HG03342 (cell line): ENCODE results near the gene BLTP3A.
"Not testable (repeated sequence)": the region's sequence is repeated elsewhere in the genome, so short reads cannot be mapped to it uniquely, and the experiment has no call there.

Experiments
- ATAC-seq: cut with Tn5 transposase; IDR thresholded peaks from one replicate; pipeline ENCODE4 v1.9.1; 2021; ENCODE audit warnings: mild to moderate bottlenecking, moderate library complexity; ENCODE audit not compliant: unreplicated experiment

The BLTP3A gene

DNA sequence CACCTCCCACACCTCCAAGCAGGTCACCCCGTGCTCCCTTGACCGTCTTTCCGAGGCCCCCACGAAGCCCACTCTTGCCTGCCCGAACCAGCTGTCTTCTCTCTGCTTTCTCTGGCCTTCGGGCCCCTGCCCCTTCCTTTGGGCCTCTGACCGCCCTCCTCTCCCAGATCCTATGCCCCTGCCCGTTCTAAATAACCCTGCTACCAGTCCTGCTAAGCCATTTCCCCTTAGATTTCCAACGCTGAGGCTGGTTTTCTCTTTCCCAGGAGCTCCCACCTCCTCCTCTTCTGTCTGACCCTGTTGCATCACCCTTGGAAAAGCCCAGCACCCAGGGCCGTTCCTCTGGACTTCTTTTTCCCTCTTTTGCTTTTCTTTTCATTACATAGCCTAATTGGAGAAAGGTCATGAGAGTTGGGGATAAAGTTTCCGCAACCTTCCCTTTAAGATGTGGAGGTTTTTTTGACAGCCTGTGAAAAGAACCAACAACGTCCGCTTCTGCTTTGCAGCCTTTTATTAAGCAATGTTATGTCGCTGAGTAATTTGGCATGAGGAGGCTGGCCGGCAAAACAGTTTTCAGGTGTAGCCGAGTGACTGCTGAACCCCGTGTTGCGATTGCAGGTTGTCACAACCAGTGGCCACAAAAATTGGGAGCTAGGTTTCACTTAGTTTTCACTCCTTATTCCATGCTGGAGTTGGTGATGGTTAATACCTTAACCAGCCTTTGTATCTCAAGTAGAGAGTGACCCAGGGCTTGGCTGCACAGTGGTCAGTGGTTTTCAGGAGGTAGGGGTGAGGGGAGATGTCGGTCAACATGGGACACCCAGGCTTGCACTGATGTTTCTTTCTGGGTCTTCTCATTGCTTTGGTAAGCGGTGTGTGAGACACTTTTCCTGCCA is 970 bp downstream of the BLTP3A start:
- ATAC-seq: peak; percentile 11

DNA sequence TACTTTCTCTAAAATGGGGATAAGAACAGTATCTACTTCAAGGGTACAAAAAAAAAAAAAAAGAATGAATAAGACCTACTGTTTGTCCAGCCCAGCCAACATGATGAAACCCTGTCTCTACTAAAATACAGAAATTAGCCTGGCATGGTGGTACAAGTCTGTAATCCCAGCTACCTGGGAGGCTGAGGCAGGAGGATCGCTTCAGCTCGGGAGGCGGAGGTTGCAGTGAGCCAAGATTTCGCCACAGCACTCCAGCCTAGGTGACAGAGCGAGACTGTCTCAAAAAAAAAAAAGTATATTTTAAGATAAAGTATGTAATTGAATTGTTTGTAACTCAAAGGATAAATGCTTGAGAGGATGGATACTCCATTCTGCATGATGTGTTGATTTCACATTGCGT is 2.0 kb downstream of the BLTP3A start:
- ATAC-seq: no peak

DNA sequence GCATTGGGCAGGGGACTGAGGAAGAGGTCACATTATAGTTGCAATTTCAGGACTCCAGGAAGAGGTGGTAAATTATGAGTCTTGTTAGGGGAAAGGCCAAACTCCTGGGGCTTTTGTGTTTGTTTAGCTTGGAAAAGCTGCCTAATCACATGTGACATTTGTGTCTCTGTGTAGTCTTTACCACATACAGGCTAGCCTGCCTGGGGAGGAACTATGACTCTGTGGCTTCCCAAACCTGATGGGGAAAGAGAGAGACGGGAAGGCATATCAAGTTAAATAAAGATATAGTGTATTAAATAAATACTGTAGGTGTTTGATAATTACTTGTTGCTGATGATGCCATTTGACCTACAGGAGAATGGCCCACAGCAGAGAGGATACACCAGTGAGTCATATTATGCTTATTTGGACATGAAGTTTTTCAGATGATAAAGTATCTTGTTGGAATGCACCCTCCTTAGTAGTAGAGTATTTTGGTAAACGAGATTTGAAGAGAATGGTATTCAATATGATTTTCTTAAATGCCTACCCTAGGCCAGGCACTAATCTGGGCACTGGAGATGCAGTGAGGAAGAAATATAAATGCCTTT is 4.0 kb downstream of the BLTP3A start:
- no peak for ATAC-seq

GRCh38 chr6:34798057-34798456 is 6.2 kb downstream of the BLTP3A start:
- ATAC-seq: no peak

DNA sequence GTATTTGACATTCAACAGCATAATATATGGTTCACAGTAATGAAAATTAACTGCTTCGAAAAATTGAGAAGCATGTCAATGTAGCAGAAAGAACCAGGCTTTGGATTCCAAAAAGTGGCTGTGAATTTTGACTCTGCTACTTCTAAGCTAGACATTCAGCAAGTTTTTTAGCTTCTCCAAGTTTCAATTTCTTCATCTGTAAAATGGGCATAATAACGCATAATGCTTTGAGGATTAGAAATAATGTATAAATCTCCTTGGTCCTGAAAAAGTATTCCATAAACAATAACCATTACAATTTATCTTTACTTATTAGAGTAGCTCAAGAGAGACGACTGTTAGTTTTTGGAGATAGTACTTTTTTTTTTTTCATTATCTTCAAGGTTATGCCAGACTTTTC is 7.7 kb downstream of the BLTP3A start:
- no peak for ATAC-seq

- no peak for ATAC-seq
These were observed 12.7 kb downstream of the BLTP3A start for GRCh38 chr6:34804543-34804942.

DNA sequence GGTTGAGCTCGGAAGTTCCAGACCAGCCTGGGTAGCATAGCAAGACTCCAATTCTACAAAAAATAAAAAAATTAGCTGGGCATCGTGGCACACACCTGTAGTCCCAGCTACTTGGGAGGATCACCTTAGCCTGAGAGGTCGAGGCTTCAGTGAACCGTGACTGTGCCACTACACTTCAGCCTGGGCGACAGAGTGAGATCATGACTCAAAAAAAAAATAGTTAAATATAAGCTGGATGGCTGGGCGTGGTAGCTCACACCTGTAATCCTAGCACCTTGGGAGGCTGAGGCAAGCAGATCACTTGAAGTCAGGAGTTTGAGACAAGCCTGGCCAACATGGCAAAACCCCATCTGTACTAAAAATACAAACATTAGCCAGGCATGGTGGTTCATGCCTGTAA is 13.2 kb downstream of the BLTP3A start:
- ATAC-seq: not testable (repeated sequence)

- no peak for ATAC-seq
These were observed 15.0 kb downstream of the BLTP3A start for GRCh38 chr6:34806738-34807453.

- ATAC-seq: not testable (repeated sequence)
These were observed 16.6 kb downstream of the BLTP3A start for GRCh38 chr6:34808473-34808872.

- not testable (repeated sequence) for ATAC-seq
These were observed 17.5 kb downstream of the BLTP3A start for GRCh38 chr6:34809419-34809818.

- no peak for ATAC-seq
These were observed 18.4 kb downstream of the BLTP3A start for GRCh38 chr6:34810017-34810882.

- ATAC-seq: peak; percentile 86
These were observed 19.2 kb downstream of the BLTP3A start for GRCh38 chr6:34810936-34811632.

DNA sequence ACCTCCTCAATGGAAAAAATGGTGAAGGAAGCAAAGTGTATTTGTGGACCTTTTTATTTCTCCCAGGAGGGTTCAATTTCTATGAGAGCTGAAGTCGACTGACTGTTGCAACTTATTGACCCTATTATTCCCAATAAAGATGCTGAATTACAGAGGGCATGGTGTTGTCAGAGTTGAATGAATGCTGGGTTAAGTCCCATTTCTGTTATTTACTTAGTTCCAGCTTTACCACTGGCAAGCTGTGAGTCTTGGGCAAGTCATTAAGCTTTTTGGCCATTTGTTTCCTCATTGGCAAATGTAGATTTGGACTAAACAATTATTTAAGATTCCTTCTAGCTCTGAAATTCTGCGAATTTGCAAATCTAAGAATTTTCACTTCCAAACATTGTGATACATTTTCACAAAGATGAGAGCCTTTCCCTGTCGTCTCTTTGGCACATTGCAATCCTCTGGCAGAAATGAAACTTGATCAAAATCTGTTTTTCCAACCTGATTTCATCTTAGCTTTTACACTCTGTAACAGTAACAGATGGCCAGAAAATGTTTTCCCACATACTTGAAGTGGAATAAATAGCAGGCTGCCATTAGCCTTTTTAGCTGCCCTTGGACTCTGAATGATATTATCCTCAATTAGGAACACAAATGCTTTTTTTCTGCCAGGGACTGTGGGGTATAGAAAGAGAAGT is 21.3 kb downstream of the BLTP3A start:
- no peak for ATAC-seq

DNA sequence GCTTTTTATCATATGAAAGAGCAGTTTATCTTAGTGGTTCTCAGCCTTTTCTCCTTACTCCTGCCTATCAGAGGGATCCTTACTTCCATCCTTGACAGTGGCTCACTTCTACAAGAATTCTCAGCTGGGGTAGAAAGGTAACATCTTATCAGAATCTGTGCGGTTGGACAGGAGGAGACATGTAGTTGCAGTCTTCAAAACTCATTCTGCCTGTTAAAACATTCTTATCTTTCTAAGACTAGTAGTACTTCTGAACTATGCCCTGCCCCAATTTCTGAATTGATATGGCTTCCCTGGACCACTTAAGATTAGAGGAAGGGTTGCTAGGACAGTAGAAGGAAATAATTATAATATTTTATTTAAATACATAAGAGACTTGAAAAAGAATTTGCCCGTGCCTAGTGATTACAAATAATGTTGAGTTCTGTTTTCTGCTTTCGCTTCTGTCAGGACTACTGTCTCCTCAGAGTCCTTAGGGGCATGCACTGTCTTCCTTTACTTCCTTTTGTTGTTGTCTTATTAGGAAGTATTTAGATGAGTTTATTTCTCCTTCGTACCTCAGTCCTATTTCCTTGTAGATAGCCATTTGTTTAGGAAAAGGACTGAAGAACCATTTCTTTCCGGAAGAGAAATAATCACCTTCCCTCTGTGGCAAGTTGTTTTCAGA is 24.9 kb downstream of the BLTP3A start:
- ATAC-seq: no peak

- no peak for ATAC-seq
These were observed 25.6 kb downstream of the BLTP3A start for GRCh38 chr6:34817446-34817845.

- not testable (repeated sequence) for ATAC-seq
These were observed 27.1 kb downstream of the BLTP3A start for GRCh38 chr6:34818872-34819570.

DNA sequence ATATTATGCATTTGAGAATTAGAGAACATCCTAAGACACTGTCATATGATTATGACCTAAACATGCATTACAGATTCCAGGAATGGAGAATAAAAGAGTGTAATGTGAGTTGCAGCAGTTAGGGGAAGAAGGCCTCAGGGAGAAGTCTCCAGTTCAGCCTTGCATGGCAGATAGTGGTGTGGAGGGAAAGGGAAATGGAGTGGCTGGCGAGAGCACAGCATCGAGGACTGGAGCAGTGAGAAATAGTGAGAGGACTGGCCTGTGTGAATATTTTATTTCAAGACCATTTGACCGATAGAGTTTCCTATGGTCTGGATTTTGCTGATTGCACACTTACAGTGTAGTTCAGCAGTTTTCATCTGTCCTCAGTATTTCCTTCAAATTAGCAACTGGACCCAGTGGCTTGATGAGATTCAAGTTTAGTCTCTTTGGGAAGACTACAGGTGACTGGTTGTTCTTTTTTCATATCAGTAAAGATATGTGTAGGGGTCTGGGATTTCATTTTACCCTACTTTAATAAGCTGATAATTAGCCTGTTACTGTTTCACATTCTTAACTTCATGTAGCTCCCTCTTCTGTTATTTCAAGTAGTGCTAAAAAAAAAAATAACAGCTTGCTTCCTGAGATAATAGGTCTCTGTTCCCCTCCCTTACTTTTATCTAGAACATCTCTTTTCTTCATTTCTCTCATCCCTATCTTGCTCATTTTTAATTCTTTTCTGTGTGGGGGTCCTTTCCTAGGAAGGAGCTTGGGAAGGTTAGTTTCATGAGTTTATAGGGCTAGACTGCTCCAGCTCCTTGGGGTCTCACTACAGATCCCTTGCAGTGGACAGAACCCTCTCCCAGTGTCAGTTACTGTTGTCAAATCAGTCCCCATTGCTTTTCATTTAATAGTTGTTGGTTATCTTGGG is 27.9 kb downstream of the BLTP3A start:
- ATAC-seq: no peak
